ENCODE results near the gene MYO1F.

- no peak for TF ChIP-seq CTCF (conservative IDR thresholded peaks at IDR 0.05)
- TF ChIP-seq ZFX (IDR thresholded peaks at IDR 0.05) = no peak
These were observed 47.1 kb downstream of the MYO1F start for GRCh38 chr19:8530061-8530679.

Data from C4-2B (cell line).